ENCODE results near the gene DERA. TPM values are rescaled to one million over a fixed set of nuclear protein-coding genes. Genes with fewer than 3 reads are reported as not detected.

DERA gene
- total and polyA plus RNA-seq, 9 of the 15 experiments (the other 6 are each of a cell fraction or from before 2014, with no cell fraction given), result 5.5 to 15.5 (median 7.8) TPM

DNA sequence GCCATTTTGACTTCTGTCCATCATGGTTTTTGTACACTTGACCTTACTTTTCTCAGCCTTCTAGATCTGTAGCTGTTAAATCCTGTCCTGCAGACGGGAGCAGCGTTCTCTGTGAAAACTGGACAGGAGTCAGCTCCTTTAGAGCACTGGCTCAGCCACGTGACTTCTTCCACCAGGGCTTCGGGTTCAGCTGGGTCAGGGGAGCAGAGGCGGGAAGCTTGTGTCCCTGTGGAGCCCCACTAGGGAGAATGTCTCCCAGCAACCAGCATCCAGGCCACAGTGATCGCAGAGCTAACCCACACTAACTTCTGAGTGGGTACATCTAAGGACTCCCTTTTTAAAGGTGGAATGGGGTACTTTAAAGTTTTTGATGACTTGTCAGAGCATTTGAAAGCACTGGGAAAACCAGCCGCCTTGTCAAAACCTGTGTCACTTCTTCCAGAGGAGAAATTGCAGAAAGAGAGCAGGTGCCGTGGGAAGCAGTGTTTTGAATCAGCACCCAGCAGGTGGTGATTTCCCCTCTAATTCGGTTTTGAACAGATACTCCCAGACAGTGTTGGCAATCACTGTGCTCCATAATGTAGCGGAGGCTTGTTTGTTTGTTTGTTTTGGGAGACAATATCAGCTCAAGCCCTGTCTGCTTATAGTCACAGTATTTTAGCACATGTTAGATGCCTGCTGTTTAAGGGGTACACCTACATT lies 17.9 kb downstream of the DERA start:
- Histone ChIP-seq H3K79me2 (ENCODE audit: control insufficient read depth, insufficient read depth, low read length) (no peaks in the 10 kb centered on the region), H3K27ac (ENCODE audit: extremely low read depth, low read depth, low read length) (no peak overlapping the region), H3K9me1 (ENCODE audit: control insufficient read depth, insufficient read depth, low read length) (no peaks in the 10 kb centered on the region), H3K4me3 (no peak overlapping the region), H3K4me2 (ENCODE audit: insufficient read depth, low read length) (no peak overlapping the region), H3K27me3 (ENCODE audit: control insufficient read depth in 2 of 2, insufficient read depth in 2 of 2, low read length in 2 of 2) (no peaks in the 10 kb centered on the region), H4K20me1 (replicated peaks; ENCODE audit: control insufficient read depth, insufficient read depth, low read length) (no peaks in the 10 kb centered on the region), H2AFZ (ENCODE audit: low read depth, low read length) (no peak overlapping the region), H3K9ac (ENCODE audit: insufficient read depth in 1 of 2, low read depth in 2 of 2, low read length in 2 of 2) (no peak overlapping the region), H3K36me3 (ENCODE audit: control insufficient read depth, insufficient read depth, low read length) (no peaks in the 10 kb centered on the region), H3K4me1 (replicated peaks in 1 of 2; ENCODE audit: control insufficient read depth in 2 of 2, insufficient read depth in 2 of 2, low read length in 2 of 2) (no peaks in the 10 kb centered on the region), H3K9me3 (replicated peaks; ENCODE audit: control insufficient read depth, insufficient read depth, low read depth, low read length) (no peaks in the 10 kb centered on the region)
- FAIRE-seq (no peak), DNase-seq (ENCODE audit: extremely low read depth in 1 of 4, low spot score in 3 of 4) (no peak), ATAC-seq (no peak)
- 9% methylated on average over 10 of the region's 10 CpGs for WGBS (ENCODE audit: insufficient coverage, low coverage, missing lambda C conversion rate)
- ChIA-PET POLR2A (interaction anchor here (0.6 to 0.7 kb wide), 2 partner anchors 10 to 45 kb away, joined by 3 to 4 read pairs; no protein-coding TSS in a partner anchor), CTCF (ENCODE audit: low intra/inter-chr PET ratio) (no interaction called here)
- in situ Hi-C loops (cut with MboI), result no loop called here
- intact Hi-C loops (cut with micrococcal nuclease), result no loop called here
- 0 out of 2 replicates have a peak, but pooled peaks have one; percentile 9 for TF ChIP-seq RAD51 (IDR thresholded peaks at IDR 0.05; ENCODE audit: borderline replicate concordance, low read depth)
- no peak for TF ChIP-seq KDM2B (CRISPR knock-in tag; IDR thresholded peaks at IDR 0.05)
- BruUV-seq (replicated peaks), result no TSS peak

DNA sequence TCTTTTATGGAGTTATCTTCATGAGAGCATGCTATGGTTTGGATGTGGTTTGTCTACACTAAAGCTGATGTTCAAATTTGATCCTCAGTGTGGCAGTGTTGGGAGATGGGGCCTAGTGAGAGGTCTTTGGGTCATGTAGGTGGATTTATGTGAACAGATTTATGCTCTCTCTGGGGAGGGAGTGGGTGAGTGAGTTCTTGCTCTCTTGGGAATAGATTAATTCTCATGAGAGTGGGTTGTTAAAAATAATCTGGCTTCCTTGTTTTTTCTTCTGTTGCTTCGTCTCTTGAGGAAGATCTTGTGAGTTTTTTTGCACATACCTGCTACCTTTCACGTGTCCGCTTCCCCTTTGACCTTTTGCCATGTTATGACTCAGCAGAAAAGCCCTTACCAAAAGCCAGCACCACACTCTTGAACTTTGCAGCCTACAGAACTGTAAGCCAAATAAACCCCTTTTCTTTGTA lies 20.5 kb downstream of the DERA start:
- no peak for FAIRE-seq
- intact Hi-C loops (cut with micrococcal nuclease), result no loop called here
- no peak overlapping the region for H3K9ac ChIP-seq (ENCODE audit: insufficient read depth in 1 of 2, low read depth in 2 of 2, low read length in 2 of 2)
- ChIA-PET CTCF (ENCODE audit: low intra/inter-chr PET ratio) (no interaction called here), POLR2A (interaction anchor here (1.2 kb wide), 1 partner anchor 23 kb away, joined by 3 read pairs; no protein-coding TSS in a partner anchor)
- H3K27ac ChIP-seq (ENCODE audit: extremely low read depth, low read depth, low read length), result no peak overlapping the region
- in situ Hi-C loops (cut with MboI), result no loop called here
- H3K27me3 ChIP-seq (ENCODE audit: control insufficient read depth in 2 of 2, insufficient read depth in 2 of 2, low read length in 2 of 2), result no peaks in the 10 kb centered on the region
- no TSS peak for BruUV-seq (replicated peaks)
- no peaks in the 10 kb centered on the region for H3K36me3 ChIP-seq (ENCODE audit: control insufficient read depth, insufficient read depth, low read length)
- no peaks in the 10 kb centered on the region for H3K9me1 ChIP-seq (ENCODE audit: control insufficient read depth, insufficient read depth, low read length)
- 26% methylated on average over 3 of the region's 3 CpGs for whole genome bisulfite sequencing (ENCODE audit: insufficient coverage, low coverage, missing lambda C conversion rate)
- no peak; the same call in 2 of the 3 replicates for ATAC-seq
- no peak overlapping the region for H2AFZ ChIP-seq (ENCODE audit: low read depth, low read length)
- H3K4me2 ChIP-seq (ENCODE audit: insufficient read depth, low read length), result no peak overlapping the region
- no peak overlapping the region for H3K4me3 ChIP-seq
- H3K9me3 ChIP-seq (replicated peaks; ENCODE audit: control insufficient read depth, insufficient read depth, low read depth, low read length), result no peaks in the 10 kb centered on the region
- peak in 1 of 4 experiments; percentile 11 for DNase-seq (ENCODE audit: extremely low read depth in 1 of 4, low spot score in 3 of 4)
- H3K79me2 ChIP-seq (ENCODE audit: control insufficient read depth, insufficient read depth, low read length), result no peaks in the 10 kb centered on the region
- H4K20me1 ChIP-seq (replicated peaks; ENCODE audit: control insufficient read depth, insufficient read depth, low read length), result no peaks in the 10 kb centered on the region
- H3K4me1 ChIP-seq (replicated peaks in 1 of 2; ENCODE audit: control insufficient read depth in 2 of 2, insufficient read depth in 2 of 2, low read length in 2 of 2), result no peaks in the 10 kb centered on the region
- TF ChIP-seq MEIS2 (IDR thresholded peaks at IDR 0.05; ENCODE audit: partially characterized antibody) (peak; percentile 3), NBN (IDR thresholded peaks at IDR 0.05; ENCODE audit: low read depth) (no peak), C11orf30 (IDR thresholded peaks at IDR 0.05; ENCODE audit: low read depth) (peak; percentile 22; the same call in 1 of the 2 replicates), MAFF (IDR thresholded peaks at IDR 0.05; ENCODE audit: low read length) (peak; percentile 37; the same call in 1 of the 2 replicates), MIER1 (IDR thresholded peaks at IDR 0.05; ENCODE audit: low read depth) (no peak), SMARCA4 (IDR thresholded peaks at IDR 0.05) (no peak), SIN3B (IDR thresholded peaks at IDR 0.05; ENCODE audit: low read depth) (no peak), NFE2L1 (tag; IDR thresholded peaks at IDR 0.05; ENCODE audit: borderline replicate concordance, low read depth) (peak; percentile 52; the same call in 1 of the 2 replicates), ARHGAP35 (IDR thresholded peaks at IDR 0.05; ENCODE audit: partially characterized antibody) (no peak), BACH1 (tag; IDR thresholded peaks at IDR 0.05) (peak; percentile 38; the same call in 1 of the 2 replicates), SRSF1 (IDR thresholded peaks at IDR 0.05; ENCODE audit: low read depth, low read length) (no peak), JUN (IDR thresholded peaks at IDR 0.05; ENCODE audit: borderline replicate concordance, low read depth, low read length) (no peak), JUN (CRISPR knock-in tag; IDR thresholded peaks at IDR 0.05; ENCODE audit: borderline replicate concordance) (no peak)
- TF ChIP-seq, protein P1, sequence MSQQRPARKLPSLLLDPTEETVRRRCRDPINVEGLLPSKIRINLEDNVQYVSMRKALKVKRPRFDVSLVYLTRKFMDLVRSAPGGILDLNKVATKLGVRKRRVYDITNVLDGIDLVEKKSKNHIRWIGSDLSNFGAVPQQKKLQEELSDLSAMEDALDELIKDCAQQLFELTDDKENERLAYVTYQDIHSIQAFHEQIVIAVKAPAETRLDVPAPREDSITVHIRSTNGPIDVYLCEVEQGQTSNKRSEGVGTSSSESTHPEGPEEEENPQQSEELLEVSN (IDR thresholded peaks at IDR 0.05; ENCODE audit: borderline replicate concordance in 1 of 2, extremely low read depth in 1 of 2, insufficient read depth in 1 of 2, insufficient read length in 1 of 2, low read depth in 1 of 2, low read length in 1 of 2, poor library complexity in 1 of 2, severe bottlenecking in 1 of 2), result no peak

All from K562 (cell line).